Activated effector memory CD4-positive, alpha-beta T cell treated with Interleukin-2 at 50 U/mL for 16 hours (primary cell): ENCODE data around the gene STARD13.

Source experiments
- DNase-seq: peaks from one replicate; pipeline ENCODE4 v3.0.0-alpha.2; 2020

STARD13 gene

DNA sequence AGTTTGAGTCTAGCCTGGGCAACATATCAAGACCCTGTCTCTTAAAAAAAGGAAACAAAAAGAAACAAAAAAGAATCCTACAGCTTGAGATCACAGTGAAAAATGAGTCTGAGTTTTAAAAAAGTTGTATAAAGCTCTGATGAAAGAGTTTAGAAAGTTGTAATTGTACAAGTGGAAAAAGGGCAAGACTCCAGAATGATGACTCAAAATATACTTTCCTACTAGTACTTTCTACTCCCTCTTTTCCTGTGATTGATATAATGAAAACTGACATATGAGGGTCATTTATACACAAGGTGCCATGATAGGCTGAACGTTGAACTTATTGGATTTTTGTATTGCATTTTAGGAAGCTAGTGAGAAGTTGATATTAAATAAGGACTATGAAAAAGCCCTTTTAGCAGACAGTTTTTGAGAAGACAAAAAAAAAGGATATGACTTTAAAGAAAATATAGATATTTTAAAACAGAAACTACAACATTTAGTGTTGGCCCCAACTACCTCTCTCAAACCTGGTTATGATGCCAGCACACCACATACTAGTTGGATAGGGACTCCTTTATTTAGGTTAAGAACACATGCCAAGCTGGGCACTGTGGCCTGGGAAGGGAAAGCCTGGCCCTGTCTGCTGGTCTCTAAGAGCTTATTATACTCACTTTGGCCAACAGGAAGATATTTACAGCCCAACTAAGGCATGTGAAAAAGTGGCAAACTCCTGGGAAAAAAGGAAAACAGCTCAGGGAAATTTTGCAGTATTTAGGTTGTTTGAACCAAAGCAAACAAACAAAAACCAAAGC lies 152.7 kb downstream of the STARD13 start:
- DNase-seq, result no peak

DNA sequence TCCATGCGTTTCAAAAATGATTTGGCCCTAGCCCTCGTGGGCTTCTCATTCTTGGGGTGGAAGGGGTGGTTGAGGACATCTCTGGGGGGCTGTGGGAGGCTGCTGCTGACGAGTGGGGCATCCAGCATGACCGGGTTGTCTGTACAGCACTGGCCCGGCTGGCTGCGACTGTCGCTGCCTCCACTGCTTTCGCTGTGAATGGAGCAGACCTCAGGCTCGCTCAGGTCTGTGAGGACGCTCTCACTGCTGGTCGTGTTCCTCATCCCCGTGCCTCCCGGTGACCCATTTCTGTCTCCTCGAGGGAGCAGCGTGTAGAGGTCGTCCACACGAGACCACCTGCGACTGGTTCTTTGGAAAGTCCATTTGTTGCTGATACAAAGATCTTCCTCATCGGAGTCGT lies 155.7 kb downstream of the STARD13 start:
- no peak for DNase-seq

- DNase-seq, result no peak
Measured at GRCh38 chr13:33129094-33129832, 156.3 kb downstream of the STARD13 start.

DNA sequence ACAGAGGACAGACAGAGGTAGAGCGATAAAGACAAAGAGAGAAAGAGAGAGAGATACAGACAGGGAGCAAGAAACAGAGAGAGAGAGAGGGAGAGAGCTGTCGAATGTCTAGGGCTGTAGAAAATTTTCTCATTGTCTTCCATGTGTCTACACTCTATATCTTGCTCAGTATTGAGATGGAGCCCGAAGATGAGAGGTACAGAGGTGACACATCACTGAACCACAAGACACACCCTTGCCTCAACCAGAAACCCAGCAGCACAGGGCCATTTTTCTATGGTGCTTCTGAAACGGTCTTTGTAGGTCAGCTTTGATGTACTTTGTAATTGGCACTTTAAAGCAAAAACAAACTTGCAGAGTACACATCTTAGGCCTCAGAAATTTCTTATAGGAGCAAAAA lies 157.4 kb downstream of the STARD13 start:
- DNase-seq, result no peak

- DNase-seq, result no peak
Measured at GRCh38 chr13:33127009-33127551, 158.5 kb downstream of the STARD13 start.

DNA sequence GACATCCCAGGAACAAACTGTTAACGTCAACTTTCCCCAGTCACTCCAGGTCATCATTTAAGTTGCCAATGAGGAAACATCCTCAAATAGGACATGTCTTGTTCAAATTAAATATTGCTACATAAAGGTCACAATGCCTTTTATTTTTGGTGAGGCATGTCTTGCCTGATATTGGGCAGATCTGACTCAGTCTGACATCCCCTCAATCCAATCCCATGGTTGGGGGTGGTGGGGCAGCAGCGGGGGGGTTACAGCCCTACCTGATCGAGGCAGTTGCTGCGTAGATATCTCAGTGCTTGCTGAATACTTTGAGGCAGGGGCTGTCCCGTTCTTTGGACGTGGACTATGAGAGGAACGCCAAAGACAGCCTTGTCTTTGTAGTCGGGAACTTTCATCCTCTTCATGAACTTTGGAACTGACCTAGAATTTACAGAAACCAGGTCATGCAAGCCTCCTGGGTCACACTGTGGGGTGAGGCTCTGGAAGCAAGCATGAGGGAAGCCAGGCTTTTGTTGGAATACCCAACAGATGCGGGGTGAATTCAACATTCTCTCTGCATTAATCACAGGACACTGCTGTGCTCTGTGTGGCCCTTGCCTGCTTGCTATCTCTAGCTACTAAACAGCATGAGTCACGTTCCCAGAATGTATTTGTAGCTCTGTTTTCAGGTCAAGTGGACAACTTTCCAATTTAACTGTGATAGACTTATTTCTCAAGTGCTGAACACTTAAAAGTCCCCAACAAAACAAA lies 159.6 kb downstream of the STARD13 start:
- DNase-seq, result no peak

DNA sequence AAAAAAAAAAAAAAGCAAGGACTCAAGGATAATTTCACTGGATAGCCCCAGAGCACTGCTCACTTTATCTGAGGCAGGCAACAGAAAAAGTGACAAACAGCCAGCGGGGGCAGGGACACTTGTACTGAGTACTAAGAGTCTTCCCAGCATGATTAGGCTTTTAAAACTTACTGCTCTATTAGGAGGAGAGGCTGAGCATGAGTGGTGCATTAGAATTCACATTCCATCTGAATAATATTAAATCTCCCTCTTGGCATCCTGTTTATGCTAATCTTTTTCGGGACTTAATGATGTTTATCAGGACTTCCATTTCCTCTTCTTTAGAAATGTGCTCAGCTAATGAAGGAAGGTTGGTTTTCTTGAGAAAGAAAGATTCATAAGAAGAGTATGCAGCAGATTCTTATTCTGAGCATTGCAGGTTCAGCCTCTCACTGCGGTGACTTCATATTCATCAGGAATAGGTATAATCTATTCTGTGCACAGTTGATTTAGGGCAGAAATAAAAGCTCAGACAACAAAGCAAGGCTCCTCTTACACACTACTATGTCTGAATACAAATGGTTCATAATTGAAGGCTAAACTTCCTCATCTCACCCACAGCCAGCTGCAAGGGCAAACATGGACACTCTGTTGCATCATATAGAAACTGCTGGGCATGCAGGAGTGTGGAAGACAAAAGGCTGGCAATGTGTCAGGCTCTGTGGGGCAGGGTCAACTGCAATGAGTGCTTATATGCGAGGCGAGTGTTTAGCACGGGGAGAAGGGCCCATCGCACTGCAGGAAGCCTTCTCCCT lies 162.3 kb downstream of the STARD13 start:
- DNase-seq, result no peak

DNA sequence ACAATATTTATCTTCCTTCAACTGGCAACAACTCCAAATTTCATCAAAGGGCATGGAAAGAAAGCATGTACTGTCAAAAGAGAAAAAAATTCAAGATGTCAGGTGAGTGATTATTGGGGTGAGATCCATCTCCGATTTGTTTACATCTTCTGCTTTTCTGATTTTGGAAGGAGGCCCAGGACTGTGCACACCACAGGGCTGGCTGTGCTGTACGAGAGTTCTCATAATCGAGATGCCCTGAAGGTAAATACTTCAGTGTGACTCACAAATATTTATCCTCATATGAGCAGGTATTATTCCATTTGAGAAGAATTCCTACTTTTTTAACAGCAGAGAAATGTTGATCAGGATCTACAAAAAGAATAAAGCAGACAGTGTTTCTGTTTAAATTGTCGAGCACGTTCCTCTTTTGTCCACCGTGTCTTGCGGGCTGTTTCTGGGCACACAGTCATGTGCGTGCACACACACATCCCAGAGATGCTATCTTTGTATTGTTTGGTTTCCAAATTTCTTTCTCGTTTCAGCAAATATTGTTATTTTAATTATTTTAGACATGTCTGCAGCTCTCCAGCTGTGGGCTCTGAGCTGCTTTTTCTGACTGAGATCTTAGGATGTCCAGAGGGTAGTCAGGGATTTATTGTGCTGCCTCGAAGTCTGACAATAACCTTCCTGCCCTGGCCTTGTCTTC lies 165.6 kb downstream of the STARD13 start:
- no peak for DNase-seq

- DNase-seq, result no peak
Measured at GRCh38 chr13:33119022-33119781, 166.4 kb downstream of the STARD13 start.

- DNase-seq, result no peak
Measured at GRCh38 chr13:33116321-33117010, 169.1 kb downstream of the STARD13 start.

- DNase-seq, result no peak
Measured at GRCh38 chr13:33115274-33115673, 170.3 kb downstream of the STARD13 start.

- DNase-seq, result no peak
Measured at GRCh38 chr13:33114146-33114545, 171.4 kb downstream of the STARD13 start.

DNA sequence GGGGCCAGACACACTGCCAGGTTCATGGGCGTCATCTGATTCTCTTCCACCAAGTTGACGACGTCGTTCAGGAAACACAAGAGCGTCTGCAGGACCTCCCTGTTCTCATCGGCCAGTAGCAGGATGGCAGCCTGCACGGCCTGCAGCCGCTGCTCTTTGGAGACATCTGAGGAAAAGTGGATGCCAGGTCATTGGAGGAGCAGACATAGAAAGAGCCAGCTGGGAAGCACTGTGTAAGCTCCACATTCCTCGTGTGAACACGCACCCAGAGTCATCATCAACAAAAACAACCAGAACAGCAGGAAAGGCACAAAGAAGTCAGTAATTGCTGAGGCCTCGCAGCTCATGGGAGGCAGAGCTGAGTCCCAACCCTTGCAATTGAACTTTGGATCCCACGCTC lies 172.8 kb downstream of the STARD13 start:
- no peak for DNase-seq

DNA sequence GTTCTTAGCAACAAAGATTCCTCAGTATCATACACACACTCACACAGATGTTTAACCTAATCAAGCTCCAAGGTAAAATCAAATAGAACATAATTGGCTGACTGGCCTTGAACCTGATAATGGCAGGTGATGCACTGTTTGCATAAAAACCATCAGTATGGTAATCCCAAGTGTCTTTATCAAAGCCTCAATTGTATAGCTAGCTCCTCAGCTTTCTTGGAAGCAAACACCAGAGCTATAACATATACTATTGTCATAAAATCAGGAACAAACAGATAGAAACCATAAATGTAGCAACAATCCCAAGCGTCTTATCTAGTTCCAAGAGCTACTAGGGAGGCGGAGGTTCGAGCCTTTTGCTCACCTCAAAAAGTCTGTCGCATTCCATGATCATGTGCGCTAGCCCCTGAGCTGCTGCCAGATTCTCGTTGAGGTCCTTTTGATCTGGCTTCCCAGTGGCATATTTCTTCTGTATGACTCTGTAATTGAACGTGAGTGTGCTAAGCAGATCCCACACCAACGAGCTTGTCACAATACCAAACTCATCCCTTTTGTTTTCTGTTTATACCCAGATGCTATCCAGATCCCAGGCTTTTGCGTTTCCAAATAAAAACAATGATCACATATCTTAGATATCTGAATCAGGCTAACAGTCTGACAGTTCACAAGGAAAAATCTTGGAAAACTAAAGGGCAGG lies 174.0 kb downstream of the STARD13 start:
- no peak for DNase-seq

GRCh38 chr13:33110713-33111413 lies 174.7 kb downstream of the STARD13 start:
- no peak for DNase-seq

GRCh38 chr13:33110386-33110712 lies 175.2 kb downstream of the STARD13 start:
- no peak for DNase-seq

GRCh38 chr13:33109801-33110200 lies 175.8 kb downstream of the STARD13 start:
- no peak for DNase-seq

DNA sequence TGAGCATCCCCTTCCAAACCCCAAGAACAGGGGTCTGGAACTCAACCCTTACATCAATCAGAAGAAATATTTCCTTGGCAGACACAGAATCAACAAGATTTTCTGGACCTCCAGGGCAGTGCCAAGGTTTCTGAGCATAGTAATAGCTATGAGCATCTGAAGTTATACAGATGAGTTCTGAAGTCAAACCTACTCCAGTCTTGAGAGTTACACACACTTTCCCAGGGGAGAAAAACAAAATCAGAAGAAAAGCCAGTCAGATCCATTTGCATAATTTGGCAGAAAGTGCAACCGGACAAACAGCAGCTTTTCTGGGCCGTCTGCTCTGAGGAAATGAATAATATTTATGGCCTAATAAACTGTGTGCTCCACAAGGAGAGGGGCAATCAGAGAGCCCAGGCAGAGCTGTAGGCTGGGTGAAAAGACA lies 176.3 kb downstream of the STARD13 start:
- DNase-seq, result no peak

DNA sequence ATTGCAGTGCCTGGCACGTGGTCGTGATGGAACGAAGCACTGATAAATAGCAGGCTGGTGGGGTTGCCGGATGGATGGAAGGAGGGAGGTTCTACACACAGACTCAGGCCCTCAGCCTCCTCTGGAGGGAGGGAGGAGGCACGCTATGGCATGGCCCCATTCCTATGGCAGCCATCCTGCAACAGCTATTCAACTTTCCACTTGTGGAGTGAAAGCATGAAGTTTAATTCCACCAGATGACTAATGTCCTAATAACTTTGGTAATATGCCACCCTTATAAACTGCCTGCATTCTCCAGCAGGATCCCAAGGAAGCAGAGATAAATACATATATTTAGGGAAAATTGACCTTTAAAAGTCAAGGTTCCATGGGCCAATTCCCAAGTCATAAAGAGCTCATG lies 176.9 kb downstream of the STARD13 start:
- DNase-seq, result no peak
